HepG2 (cell line): Measurements from ENCODE around the gene SAMD4A. TPM values are rescaled to one million over a fixed set of nuclear protein-coding genes. Genes with fewer than 3 reads are reported as not detected.

Source experiments
- ATAC-seq: fragments of 200-7000 bp; cut with Tn5 transposase; 3 replicates; pipeline ENCODE4 v1.9.1; 2020; ENCODE audit warnings: mild to moderate bottlenecking, moderate library complexity
- BruUV-seq: library from RNA; stranded (reverse); fragments of 400-500 nt; replicated peaks from 2 replicates; lab custom pipeline; 2021; lab: Mats Ljungman, UMichigan
- CTCF ChIA-PET: fragments of 300-600 bp; formaldehyde crosslinking; extraction: SDS; loops from one replicate; lab custom pipeline; 2021; ENCODE audit warnings: low total read pairs, inconsistent platforms, low intra/inter-chr PET ratio; lab: Yijun Ruan, JAX
- POLR2A ChIA-PET: fragments of 350-600 bp; sonication (Branson Sonifier 250); formaldehyde crosslinking; loops from one replicate; lab custom pipeline; 2020; ENCODE audit warnings: antibody characterized with exemption, inconsistent platforms; lab: Yijun Ruan, JAX
- DNase-seq: peaks from one replicate; pipeline ENCODE4 v3.0.0-alpha.2; 2015; ENCODE audit warnings: low spot score
- FAIRE-seq: peaks from 3 replicates; lab custom pipeline; 2011; peaks lifted over from hg19 to GRCh38; lab: Jason Lieb, UNC
- H2AFZ ChIP-seq: one replicate; pipeline ENCODE4 v1.6.1; 2011; ENCODE audit warnings: low read length, inconsistent platforms
- H3K27ac ChIP-seq: fragments of 300-600 bp; 3 replicates; pipeline ENCODE4 v1.8.0; 2011; ENCODE audit warnings: mixed run types, mild to moderate bottlenecking, mixed read lengths, low read length, inconsistent platforms; ENCODE audit not compliant: insufficient read depth; ENCODE audit errors: extremely low read length
- H3K27me3 ChIP-seq, 2 experiments: fragments of 200-600 bp in 1 of 2; 2 replicates in 1 of 2; 3 replicates in 1 of 2; pipeline versions ENCODE4 v1.6.0 to v1.8.0; 2011; ENCODE audit warnings: low read length in 2 of 2, mild to moderate bottlenecking in 2 of 2, moderate library complexity in 2 of 2, inconsistent platforms in 1 of 2; ENCODE audit not compliant: insufficient read depth in 2 of 2, control insufficient read depth in 1 of 2
- H3K36me3 ChIP-seq, 2 experiments: fragments of 200-600 bp in 1 of 2; replicated peaks in 1 of 2; 2 replicates in 1 of 2; 3 replicates in 1 of 2; pipeline versions ENCODE4 v1.5.1 to v1.8.0; 2011; ENCODE audit warnings: low read length in 2 of 2, inconsistent platforms in 1 of 2; ENCODE audit not compliant: insufficient read depth in 2 of 2, control insufficient read depth in 1 of 2
- H3K4me1 ChIP-seq: 2 replicates; pipeline ENCODE4 v1.5.1; 2012; ENCODE audit warnings: low read length, inconsistent platforms; ENCODE audit not compliant: insufficient read depth
- H3K4me2 ChIP-seq: 2 replicates; pipeline ENCODE4 v1.6.0; 2011; ENCODE audit warnings: low read depth, low read length, inconsistent platforms
- H3K4me3 ChIP-seq, 3 experiments: fragments of 200-600 bp in 1 of 3; sonication (generic), shearing (Covaris generic) in 1 of 3; replicated peaks in 1 of 3; 2 replicates each; pipeline ENCODE4 v1.5.1; 2011 to 2016; ENCODE audit warnings: low read length in 3 of 3, inconsistent platforms in 2 of 3, low read depth in 2 of 3, mild to moderate bottlenecking in 2 of 3, control low read depth in 1 of 3, mixed read lengths in 1 of 3; ENCODE audit not compliant: insufficient read depth in 1 of 3
- H3K79me2 ChIP-seq: one replicate; pipeline ENCODE4 v1.6.1; 2011; ENCODE audit warnings: low read length, inconsistent platforms; ENCODE audit not compliant: insufficient read depth
- H3K9ac ChIP-seq: 2 replicates; pipeline ENCODE4 v1.6.0; 2011; ENCODE audit warnings: mild to moderate bottlenecking, low read depth, low read length, inconsistent platforms; ENCODE audit not compliant: insufficient read depth
- H3K9me3 ChIP-seq: 2 replicates; pipeline ENCODE4 v1.5.1; 2012; ENCODE audit warnings: mild to moderate bottlenecking, low read length
- H4K20me1 ChIP-seq: 2 replicates; pipeline ENCODE4 v1.6.0; 2011; ENCODE audit warnings: inconsistent platforms, mild to moderate bottlenecking, low read length, moderate library complexity; ENCODE audit not compliant: insufficient read depth
- ARID2 ChIP-seq: sonication (generic); formaldehyde crosslinking; IDR thresholded peaks from 2 replicates; pipeline ENCODE4 v1.8.1; 2022; ENCODE audit warnings: mild to moderate bottlenecking, missing genetic modification reagents, borderline replicate concordance
- BHLHE40 ChIP-seq: IDR thresholded peaks from 2 replicates; pipeline ENCODE4 v1.6.1; 2011; ENCODE audit warnings: low read length, improper control_type of control experiment
- CEBPB ChIP-seq: IDR thresholded peaks from 2 replicates; pipeline ENCODE4 v1.6.1; 2011; ENCODE audit warnings: low read depth, low read length, improper control_type of control experiment, borderline replicate concordance
- JUNB ChIP-seq: sonication (generic); formaldehyde crosslinking; IDR thresholded peaks from 2 replicates; pipeline ENCODE4 v1.8.0; 2022; ENCODE audit warnings: missing genetic modification reagents, mild to moderate bottlenecking, borderline replicate concordance
- KLF13 ChIP-seq: sonication (generic); formaldehyde crosslinking; IDR thresholded peaks from 2 replicates; pipeline ENCODE4 v1.4.0; 2020; ENCODE audit warnings: mild to moderate bottlenecking, missing genetic modification reagents
- WGBS: methylation state at CpG from one replicate; pipeline ENCODE4 v1.1.6; 2017; ENCODE audit warnings: low lambda C conversion rate; 5-methylcytosine and 5-hydroxymethylcytosine counted together
- in situ Hi-C: cut with HindIII; loops from 2 replicates; pipeline ENCODE4 v1.10.0; 2017; ENCODE audit warnings: low pct_unique_long_range_greater_than_20kb; ENCODE audit not compliant: extremely low pct_ligation_motif_present
- intact Hi-C: fragments of 100-400 bp; cut with micrococcal nuclease; formaldehyde crosslinking; loops from one replicate; pipeline ENCODE4 v1.10.0; 2022; ENCODE audit not compliant: unreplicated experiment
- polyA plus RNA-seq, 8 experiments: library from polyadenylated mRNA; depleted of rRNA in 3 of 8; stranded (reverse) in 7 of 8; unstranded in 1 of 8; fragments of >200 nt; fragmentation: Illumina TruSeq in 4 of 8; extraction: Trizol in 4 of 8; gene quantifications; 2 replicates each; pipeline versions ENCODE4 v1.2.1 to v1.2.3, GENCODE V29; 2011 to 2016; ENCODE audit warnings: low read depth in 4 of 8, missing spikeins in 1 of 8, mixed read lengths in 1 of 8; ENCODE audit not compliant: insufficient read depth in 1 of 8
- total RNA-seq, 5 experiments: library from RNA; depleted of rRNA; stranded (reverse); fragments of >200 nt; fragmentation: Illumina TruSeq; extraction: Trizol; gene quantifications; 2 replicates each; pipeline ENCODE4 v1.2.3, GENCODE V29; 2016; ENCODE audit warnings: low read depth in 1 of 5
- TF ChIP-seq, protein P1 (sequence below): sonication (generic); formaldehyde crosslinking; IDR thresholded peaks from 2 replicates; pipeline ENCODE4 v1.4.0; 2020; ENCODE audit warnings: mild to moderate bottlenecking, missing genetic modification reagents
- TF ChIP-seq, protein P2 (sequence below): sonication (generic); formaldehyde crosslinking; IDR thresholded peaks from 2 replicates; pipeline ENCODE4 v1.4.0; 2020; ENCODE audit warnings: mild to moderate bottlenecking, missing genetic modification reagents
- TF ChIP-seq, protein P3 (sequence below): sonication (generic); formaldehyde crosslinking; conservative IDR thresholded peaks from 2 replicates; pipeline ENCODE4 v1.8.0; 2022; ENCODE audit warnings: mild to moderate bottlenecking, moderate library complexity, missing genetic modification reagents

The SAMD4A gene
- total and polyA plus RNA-seq, 2 of the 13 experiments (the other 11 are each of a cell fraction or from before 2014, with no cell fraction given): 11.8 to 13.0 TPM

DNA sequence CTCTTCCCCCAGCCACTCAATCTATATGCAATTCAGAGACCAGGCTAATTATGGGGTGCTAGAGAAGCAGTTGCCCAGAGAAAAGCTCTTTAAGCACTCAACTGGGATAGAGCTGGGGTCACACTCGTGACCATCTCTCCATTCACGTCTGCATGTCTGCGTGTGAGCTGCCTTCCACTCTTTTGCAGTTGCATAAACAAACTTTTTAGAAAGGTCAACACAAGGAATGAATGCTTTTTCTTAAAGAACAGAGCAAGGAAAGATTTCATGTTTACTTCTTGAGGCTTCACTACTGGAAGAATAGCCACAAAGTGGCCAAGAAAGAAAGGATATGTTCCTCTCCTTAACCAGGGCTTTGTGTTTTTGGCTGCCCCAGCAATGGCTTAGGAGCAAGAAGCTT is 151.1 kb downstream of the SAMD4A start:
- no TSS peak for BruUV-seq
- 92% methylated on average over 3 of the region's 3 CpGs for WGBS

More for the DNA sequence above, 151.1 kb downstream of the SAMD4A start:
- peaks cover 40% of the 10 kb centered on the region for H3K4me1 ChIP-seq
- TF ChIP-seq, protein P1, sequence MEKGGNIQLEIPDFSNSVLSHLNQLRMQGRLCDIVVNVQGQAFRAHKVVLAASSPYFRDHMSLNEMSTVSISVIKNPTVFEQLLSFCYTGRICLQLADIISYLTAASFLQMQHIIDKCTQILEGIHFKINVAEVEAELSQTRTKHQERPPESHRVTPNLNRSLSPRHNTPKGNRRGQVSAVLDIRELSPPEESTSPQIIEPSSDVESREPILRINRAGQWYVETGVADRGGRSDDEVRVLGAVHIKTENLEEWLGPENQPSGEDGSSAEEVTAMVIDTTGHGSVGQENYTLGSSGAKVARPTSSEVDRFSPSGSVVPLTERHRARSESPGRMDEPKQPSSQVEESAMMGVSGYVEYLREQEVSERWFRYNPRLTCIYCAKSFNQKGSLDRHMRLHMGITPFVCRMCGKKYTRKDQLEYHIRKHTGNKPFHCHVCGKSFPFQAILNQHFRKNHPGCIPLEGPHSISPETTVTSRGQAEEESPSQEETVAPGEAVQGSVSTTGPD (CRISPR knock-in tag): no peak
- TF ChIP-seq, protein P2, sequence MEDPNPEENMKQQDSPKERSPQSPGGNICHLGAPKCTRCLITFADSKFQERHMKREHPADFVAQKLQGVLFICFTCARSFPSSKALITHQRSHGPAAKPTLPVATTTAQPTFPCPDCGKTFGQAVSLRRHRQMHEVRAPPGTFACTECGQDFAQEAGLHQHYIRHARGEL: no peak
- TF ChIP-seq BHLHE40: no peak
- TF ChIP-seq, protein P3, sequence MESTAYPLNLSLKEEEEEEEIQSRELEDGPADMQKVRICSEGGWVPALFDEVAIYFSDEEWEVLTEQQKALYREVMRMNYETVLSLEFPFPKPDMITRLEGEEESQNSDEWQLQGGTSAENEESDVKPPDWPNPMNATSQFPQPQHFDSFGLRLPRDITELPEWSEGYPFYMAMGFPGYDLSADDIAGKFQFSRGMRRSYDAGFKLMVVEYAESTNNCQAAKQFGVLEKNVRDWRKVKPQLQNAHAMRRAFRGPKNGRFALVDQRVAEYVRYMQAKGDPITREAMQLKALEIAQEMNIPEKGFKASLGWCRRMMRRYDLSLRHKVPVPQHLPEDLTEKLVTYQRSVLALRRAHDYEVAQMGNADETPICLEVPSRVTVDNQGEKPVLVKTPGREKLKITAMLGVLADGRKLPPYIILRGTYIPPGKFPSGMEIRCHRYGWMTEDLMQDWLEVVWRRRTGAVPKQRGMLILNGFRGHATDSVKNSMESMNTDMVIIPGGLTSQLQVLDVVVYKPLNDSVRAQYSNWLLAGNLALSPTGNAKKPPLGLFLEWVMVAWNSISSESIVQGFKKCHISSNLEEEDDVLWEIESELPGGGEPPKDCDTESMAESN: no peak
- TF ChIP-seq CEBPB: no peak
- no peak for TF ChIP-seq ARID2 (CRISPR knock-in tag)
- no peak for TF ChIP-seq JUNB (CRISPR knock-in tag)
- no peak for TF ChIP-seq KLF13
- H3K9ac ChIP-seq: no peak overlapping the region
- no peak overlapping the region for H3K27ac ChIP-seq
- H2AFZ ChIP-seq: no peak overlapping the region
- DNase-seq: no peak
- H4K20me1 ChIP-seq: peaks cover 4% of the 10 kb centered on the region; the same call in 1 of the 2 replicates
- H3K79me2 ChIP-seq: peaks cover 18% of the 10 kb centered on the region
- no peaks in the 10 kb centered on the region for H3K27me3 ChIP-seq
- no peaks in the 10 kb centered on the region for H3K9me3 ChIP-seq
- no peak overlapping the region for H3K4me2 ChIP-seq
- H3K4me3 ChIP-seq: no peak overlapping the region
- ChIA-PET CTCF (no interaction called here), POLR2A (interaction anchor here (2.3 kb wide), 1 partner anchor 152 kb away, joined by 8 read pairs; no protein-coding TSS in a partner anchor)
- H3K36me3 ChIP-seq: no peaks in the 10 kb centered on the region; a peak in 2 of 5 replicates
- no peak for ATAC-seq
- in situ Hi-C loops (no loop called here), intact Hi-C loops (no loop called here)
- FAIRE-seq: no peak
